ENCODE results near the gene OPA1.

- TF ChIP-seq CTCF (IDR thresholded peaks at IDR 0.05 in 8 of 11, conservative IDR thresholded peaks at IDR 0.05 in 3 of 11) (no peak), POLR2A (IDR thresholded peaks at IDR 0.05) (no peak)
Measured at GRCh38 chr3:193688834-193689714, 96.1 kb downstream of the OPA1 start.

Data from spleen (tissue), 7 donors.